SK-N-SH (cell line): Measurements from ENCODE around the gene AATF. TPM values are rescaled to one million over a fixed set of nuclear protein-coding genes. Genes with fewer than 3 reads are reported as not detected.

ENCODE experiments used
- CTCF ChIA-PET: fragments of 300-600, 350-600 bp; formaldehyde crosslinking; extraction: SDS; loops from one replicate; lab custom pipeline; 2021; lab: Yijun Ruan, JAX
- POLR2A ChIA-PET: fragments of 350-600 bp; sonication (Branson Sonifier 250); formaldehyde crosslinking; extraction: SDS; loops from one replicate; lab custom pipeline; 2020; ENCODE audit warnings: antibody characterized with exemption, inconsistent platforms; lab: Yijun Ruan, JAX
- DNase-seq: peaks from one replicate; pipeline ENCODE4 v3.0.0; 2012
- H2AFZ ChIP-seq: fragments of 200-600 bp; sonication (generic); 2 replicates; pipeline ENCODE4 v1.8.1; 2016; ENCODE audit warnings: antibody characterized with exemption, mild to moderate bottlenecking, low read depth
- H3F3A ChIP-seq: fragments of 200-600 bp; sonication (generic); replicated peaks from 2 replicates; pipeline ENCODE3; 2016; ENCODE audit warnings: antibody characterized with exemption, mild to moderate bottlenecking; ENCODE audit not compliant: insufficient read depth
- H3K27ac ChIP-seq, 2 experiments: fragments of 200-500 bp in 1 of 2; fragments of 200-600 bp in 1 of 2; sonication (Bioruptor generic) in 1 of 2; sonication (generic), shearing (Covaris generic) in 1 of 2; 2 replicates each; pipeline versions ENCODE4 v1.5.1 to v1.6.1; 2014 to 2016; ENCODE audit warnings: low read depth in 2 of 2, inconsistent platforms in 1 of 2, low read length in 1 of 2, mild to moderate bottlenecking in 1 of 2, mixed read lengths in 1 of 2
- H3K27me3 ChIP-seq: fragments of 200-600 bp; sonication (generic), shearing (Covaris generic); 2 replicates; pipeline ENCODE4 v1.6.1; 2016; ENCODE audit warnings: mixed run types; ENCODE audit not compliant: insufficient read depth
- H3K36me3 ChIP-seq, 2 experiments: fragments of 200-500 bp in 1 of 2; fragments of 200-600 bp in 1 of 2; sonication (Bioruptor generic) in 1 of 2; sonication (generic) in 1 of 2; replicated peaks in 1 of 2; 2 replicates each; pipeline versions ENCODE3 to v1.5.1; 2014 to 2016; ENCODE audit warnings: low read length in 1 of 2, mild to moderate bottlenecking in 1 of 2; ENCODE audit not compliant: insufficient read depth in 2 of 2, control insufficient read depth in 1 of 2
- H3K4me1 ChIP-seq, 2 experiments: fragments of 200-500 bp in 1 of 2; fragments of 200-600 bp in 1 of 2; sonication (Bioruptor generic) in 1 of 2; sonication (generic), shearing (Covaris generic) in 1 of 2; 2 replicates each; pipeline versions ENCODE4 v1.5.1 to v1.6.1; 2014 to 2016; ENCODE audit warnings: low read depth in 1 of 2, low read length in 1 of 2, mixed run types in 1 of 2; ENCODE audit not compliant: insufficient read depth in 2 of 2, control insufficient read depth in 1 of 2
- H3K4me2 ChIP-seq: fragments of 200-600 bp; sonication (generic), shearing (Covaris generic); 2 replicates; pipeline ENCODE4 v1.6.1; 2017; ENCODE audit warnings: mixed run types
- H3K4me3 ChIP-seq, 2 experiments: fragments of 200-500 bp in 1 of 2; fragments of 200-600 bp in 1 of 2; sonication (Bioruptor generic) in 1 of 2; sonication (generic), shearing (Covaris generic) in 1 of 2; 2 replicates each; pipeline versions ENCODE4 v1.5.1 to v1.8.1; 2014 to 2016; ENCODE audit warnings: low read depth in 2 of 2, inconsistent platforms in 1 of 2, low read length in 1 of 2, mild to moderate bottlenecking in 1 of 2, mixed read lengths in 1 of 2, moderate library complexity in 1 of 2
- H3K79me2 ChIP-seq: fragments of 200-600 bp; sonication (generic); 2 replicates; pipeline ENCODE4 v1.8.1; 2017; ENCODE audit warnings: mild to moderate bottlenecking; ENCODE audit not compliant: insufficient read depth
- H3K9ac ChIP-seq: fragments of 200-600 bp; sonication (generic); 2 replicates; pipeline ENCODE4 v1.6.1; 2017; ENCODE audit warnings: mixed run types
- H3K9me2 ChIP-seq: fragments of 200-600 bp; sonication (generic); 2 replicates; pipeline ENCODE4 v1.6.1; 2017; ENCODE audit warnings: mixed run types
- H3K9me3 ChIP-seq: fragments of 200-600 bp; sonication (generic); 2 replicates; pipeline ENCODE4 v1.6.1; 2017; ENCODE audit warnings: mixed run types, mild to moderate bottlenecking, moderate library complexity
- H4K20me1 ChIP-seq: fragments of 200-600 bp; sonication (generic); 2 replicates; pipeline ENCODE4 v1.6.1; 2017; ENCODE audit warnings: mild to moderate bottlenecking, mixed run types; ENCODE audit not compliant: insufficient read depth
- ELF1 ChIP-seq: IDR thresholded peaks from 2 replicates; pipeline ENCODE4 v1.4.0; 2012
- FOXJ3 ChIP-seq: sonication (generic); formaldehyde crosslinking; IDR thresholded peaks from 2 replicates; pipeline ENCODE4 v1.5.1; 2020; ENCODE audit warnings: mild to moderate bottlenecking, missing genetic modification reagents
- GABPA ChIP-seq: IDR thresholded peaks from 2 replicates; pipeline ENCODE4 v1.4.0; 2012; ENCODE audit warnings: low read depth, mild to moderate bottlenecking
- GATA2 ChIP-seq: sonication (generic); formaldehyde crosslinking; IDR thresholded peaks from 2 replicates; pipeline ENCODE4 v1.5.0; 2020; ENCODE audit warnings: mild to moderate bottlenecking, missing genetic modification reagents
- JUND ChIP-seq: IDR thresholded peaks from 2 replicates; pipeline ENCODE4 v1.4.0; 2012
- MEF2A ChIP-seq: IDR thresholded peaks from 2 replicates; pipeline ENCODE4 v1.4.0; 2012; ENCODE audit warnings: low read depth, borderline replicate concordance
- MXI1 ChIP-seq: IDR thresholded peaks from 2 replicates; pipeline ENCODE4 v1.6.1; 2012; ENCODE audit warnings: mild to moderate bottlenecking, low read depth, low read length, improper control_type of control experiment
- NRF1 ChIP-seq: IDR thresholded peaks from 2 replicates; pipeline ENCODE4 v1.6.1; 2012; ENCODE audit warnings: low read depth, mild to moderate bottlenecking, low read length
- POLR2AphosphoS5 ChIP-seq: IDR thresholded peaks from 2 replicates; pipeline ENCODE4 v1.6.1; 2012; ENCODE audit warnings: low read depth, low read length
- SIN3A ChIP-seq: IDR thresholded peaks from 2 replicates; pipeline ENCODE4 v1.6.1; 2012; ENCODE audit warnings: low read depth, mild to moderate bottlenecking, low read length, moderate library complexity, borderline replicate concordance
- TAF1 ChIP-seq: IDR thresholded peaks from 2 replicates; pipeline ENCODE4 v1.6.1; 2012; ENCODE audit warnings: low read depth, mild to moderate bottlenecking, low read length, moderate library complexity, borderline replicate concordance
- TEAD4 ChIP-seq: IDR thresholded peaks from 2 replicates; pipeline ENCODE4 v1.4.0; 2012; ENCODE audit warnings: mild to moderate bottlenecking, borderline replicate concordance; ENCODE audit not compliant: insufficient read depth
- YY1 ChIP-seq: IDR thresholded peaks from 2 replicates; pipeline ENCODE4 v1.4.0; 2012; ENCODE audit warnings: low read depth, mild to moderate bottlenecking
- WGBS: methylation state at CpG from one replicate; pipeline ENCODE4 v1.1.6; 2017; ENCODE audit warnings: low lambda C conversion rate; 5-methylcytosine and 5-hydroxymethylcytosine counted together
- polyA plus RNA-seq, 3 experiments: library from polyadenylated mRNA; depleted of rRNA; stranded (reverse); fragments of >200 nt; gene quantifications; 2 replicates each; pipeline ENCODE4 v1.2.3, GENCODE V29; 2012
- TF ChIP-seq, protein P1 (sequence below): IDR thresholded peaks from 2 replicates; pipeline ENCODE4 v1.4.0; 2012; ENCODE audit warnings: low read depth, borderline replicate concordance
- TF ChIP-seq, protein P2 (sequence below): IDR thresholded peaks from 2 replicates; pipeline ENCODE4 v1.4.0; 2012; ENCODE audit warnings: low read depth, borderline replicate concordance
- TF ChIP-seq, protein P3 (sequence below): fragments of 150-350 bp; IDR thresholded peaks from 2 replicates; pipeline ENCODE4 v1.6.1; 2017; ENCODE audit warnings: antibody characterized with exemption, low read length, low read depth, borderline replicate concordance
- TF ChIP-seq, protein P4 (sequence below): IDR thresholded peaks from 2 replicates; pipeline ENCODE4 v1.6.1; 2012; ENCODE audit warnings: mild to moderate bottlenecking, low read depth, low read length, moderate library complexity
- TF ChIP-seq, protein P5 (sequence below): IDR thresholded peaks from 2 replicates; pipeline ENCODE4 v1.4.0; 2012; ENCODE audit warnings: low read depth

The AATF gene, protein sequence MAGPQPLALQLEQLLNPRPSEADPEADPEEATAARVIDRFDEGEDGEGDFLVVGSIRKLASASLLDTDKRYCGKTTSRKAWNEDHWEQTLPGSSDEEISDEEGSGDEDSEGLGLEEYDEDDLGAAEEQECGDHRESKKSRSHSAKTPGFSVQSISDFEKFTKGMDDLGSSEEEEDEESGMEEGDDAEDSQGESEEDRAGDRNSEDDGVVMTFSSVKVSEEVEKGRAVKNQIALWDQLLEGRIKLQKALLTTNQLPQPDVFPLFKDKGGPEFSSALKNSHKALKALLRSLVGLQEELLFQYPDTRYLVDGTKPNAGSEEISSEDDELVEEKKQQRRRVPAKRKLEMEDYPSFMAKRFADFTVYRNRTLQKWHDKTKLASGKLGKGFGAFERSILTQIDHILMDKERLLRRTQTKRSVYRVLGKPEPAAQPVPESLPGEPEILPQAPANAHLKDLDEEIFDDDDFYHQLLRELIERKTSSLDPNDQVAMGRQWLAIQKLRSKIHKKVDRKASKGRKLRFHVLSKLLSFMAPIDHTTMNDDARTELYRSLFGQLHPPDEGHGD
- polyA plus RNA-seq (2012; rRNA removed) = 14.6 and 18.8 TPM in 2 replicates
- 18.7 and 22.1 TPM in 2 replicates for polyA plus RNA-seq (2012; cell fraction: cytosol; rRNA removed)
- 21.0 and 21.2 TPM in 2 replicates for polyA plus RNA-seq (2012; cell fraction: nucleus; rRNA removed)

DNA sequence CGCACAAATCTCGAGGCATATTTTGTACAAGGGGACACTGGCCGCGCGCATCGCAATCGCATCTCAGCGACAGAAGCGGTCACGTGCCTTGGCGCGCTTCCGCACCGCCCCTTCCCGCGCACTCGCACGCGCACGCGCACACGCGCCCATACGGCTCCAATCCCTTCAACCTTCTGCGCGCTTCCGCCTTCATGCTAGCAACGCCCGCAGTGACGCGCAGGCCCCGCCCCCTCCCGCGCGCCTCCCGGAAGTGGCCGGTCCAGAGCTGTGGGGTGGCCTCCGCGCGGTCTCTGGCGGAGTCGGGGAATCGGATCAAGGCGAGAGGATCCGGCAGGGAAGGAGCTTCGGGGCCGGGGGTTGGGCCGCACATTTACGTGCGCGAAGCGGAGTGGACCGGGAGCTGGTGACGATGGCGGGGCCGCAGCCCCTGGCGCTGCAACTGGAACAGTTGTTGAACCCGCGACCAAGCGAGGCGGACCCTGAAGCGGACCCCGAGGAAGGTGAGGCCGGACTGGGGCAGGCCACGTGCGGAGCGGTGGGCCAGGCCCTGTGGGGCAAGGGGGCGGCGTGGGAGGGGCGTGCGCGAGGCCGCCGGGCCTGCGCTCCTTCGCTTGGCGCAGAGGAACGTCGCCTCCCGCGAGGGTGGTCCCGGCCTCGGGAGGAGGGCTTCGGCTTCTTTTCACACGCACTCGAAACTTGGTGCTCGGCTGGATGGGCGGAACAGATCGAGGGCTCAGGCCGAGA, at the start of gene AATF:
TSS of gene AATF (plus strand) at position 238 of the 744 bp plus-strand sequence. CDS start at position 410, 172 bp downstream.
- Histone ChIP-seq H3K4me2 (peak within 1 kb of the TSS; percentile 94), H3K9me2 (no peaks in the 10 kb centered on the region), H4K20me1 (peaks cover 13% of the 10 kb centered on the region), H3K4me1 (peaks cover 0 to 16% of the 10 kb centered on the region in 2 experiments; a peak in 2 of 4 replicates), H2AFZ (peak within 1 kb of the TSS; percentile 98), H3F3A (peaks cover 8% of the 10 kb centered on the region), H3K9me3 (no peaks in the 10 kb centered on the region), H3K36me3 (peaks cover 29 to 33% of the 10 kb centered on the region in 2 experiments), H3K79me2 (peaks cover 32% of the 10 kb centered on the region), H3K4me3 (peak within 1 kb of the TSS; percentile 70 to 91), H3K9ac (peak within 1 kb of the TSS; percentile 86), H3K27me3 (peaks cover 43% of the 10 kb centered on the region), H3K27ac (peak within 1 kb of the TSS; percentile 82)
- ChIA-PET CTCF (interaction anchor here (0.6 to 1.8 kb wide), 13 partner anchors 15 to 323 kb away, joined by 3 to 8 read pairs (median 3); no protein-coding TSS in a partner anchor), POLR2A (interaction anchor here (0.6 kb wide), 1 partner anchor 148 kb away, joined by 3 read pairs; no protein-coding TSS in a partner anchor)
- DNase-seq = peak; percentile 99
- 1% methylated on average over 29 of the region's 90 CpGs for WGBS
- TF ChIP-seq, protein P1, sequence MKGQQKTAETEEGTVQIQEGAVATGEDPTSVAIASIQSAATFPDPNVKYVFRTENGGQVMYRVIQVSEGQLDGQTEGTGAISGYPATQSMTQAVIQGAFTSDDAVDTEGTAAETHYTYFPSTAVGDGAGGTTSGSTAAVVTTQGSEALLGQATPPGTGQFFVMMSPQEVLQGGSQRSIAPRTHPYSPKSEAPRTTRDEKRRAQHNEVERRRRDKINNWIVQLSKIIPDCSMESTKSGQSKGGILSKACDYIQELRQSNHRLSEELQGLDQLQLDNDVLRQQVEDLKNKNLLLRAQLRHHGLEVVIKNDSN = peak; percentile 97
- TF ChIP-seq, protein P2, sequence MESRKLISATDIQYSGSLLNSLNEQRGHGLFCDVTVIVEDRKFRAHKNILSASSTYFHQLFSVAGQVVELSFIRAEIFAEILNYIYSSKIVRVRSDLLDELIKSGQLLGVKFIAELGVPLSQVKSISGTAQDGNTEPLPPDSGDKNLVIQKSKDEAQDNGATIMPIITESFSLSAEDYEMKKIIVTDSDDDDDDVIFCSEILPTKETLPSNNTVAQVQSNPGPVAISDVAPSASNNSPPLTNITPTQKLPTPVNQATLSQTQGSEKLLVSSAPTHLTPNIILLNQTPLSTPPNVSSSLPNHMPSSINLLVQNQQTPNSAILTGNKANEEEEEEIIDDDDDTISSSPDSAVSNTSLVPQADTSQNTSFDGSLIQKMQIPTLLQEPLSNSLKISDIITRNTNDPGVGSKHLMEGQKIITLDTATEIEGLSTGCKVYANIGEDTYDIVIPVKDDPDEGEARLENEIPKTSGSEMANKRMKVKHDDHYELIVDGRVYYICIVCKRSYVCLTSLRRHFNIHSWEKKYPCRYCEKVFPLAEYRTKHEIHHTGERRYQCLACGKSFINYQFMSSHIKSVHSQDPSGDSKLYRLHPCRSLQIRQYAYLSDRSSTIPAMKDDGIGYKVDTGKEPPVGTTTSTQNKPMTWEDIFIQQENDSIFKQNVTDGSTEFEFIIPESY = no peak
- TF ChIP-seq TEAD4 (no peak), ELF1 (peak; percentile 99), MEF2A (no peak), YY1 (0 out of 2 replicates have a peak, but pooled peaks have one; percentile 17), JUND (no peak), GATA2 (CRISPR knock-in tag) (0 out of 2 replicates have a peak, but pooled peaks have one; percentile 2), SIN3A (peak; percentile 70; the same call in 1 of the 2 replicates), FOXJ3 (CRISPR knock-in tag) (0 out of 2 replicates have a peak, but pooled peaks have one; percentile 33), POLR2AphosphoS5 (peak; percentile 81), TAF1 (peak; percentile 83), MXI1 (peak; percentile 86), GABPA (peak; percentile 66), NRF1 (peak; percentile 88)
- TF ChIP-seq, protein P3, sequence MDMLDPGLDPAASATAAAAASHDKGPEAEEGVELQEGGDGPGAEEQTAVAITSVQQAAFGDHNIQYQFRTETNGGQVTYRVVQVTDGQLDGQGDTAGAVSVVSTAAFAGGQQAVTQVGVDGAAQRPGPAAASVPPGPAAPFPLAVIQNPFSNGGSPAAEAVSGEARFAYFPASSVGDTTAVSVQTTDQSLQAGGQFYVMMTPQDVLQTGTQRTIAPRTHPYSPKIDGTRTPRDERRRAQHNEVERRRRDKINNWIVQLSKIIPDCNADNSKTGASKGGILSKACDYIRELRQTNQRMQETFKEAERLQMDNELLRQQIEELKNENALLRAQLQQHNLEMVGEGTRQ = peak; percentile 76
- TF ChIP-seq, protein P4, sequence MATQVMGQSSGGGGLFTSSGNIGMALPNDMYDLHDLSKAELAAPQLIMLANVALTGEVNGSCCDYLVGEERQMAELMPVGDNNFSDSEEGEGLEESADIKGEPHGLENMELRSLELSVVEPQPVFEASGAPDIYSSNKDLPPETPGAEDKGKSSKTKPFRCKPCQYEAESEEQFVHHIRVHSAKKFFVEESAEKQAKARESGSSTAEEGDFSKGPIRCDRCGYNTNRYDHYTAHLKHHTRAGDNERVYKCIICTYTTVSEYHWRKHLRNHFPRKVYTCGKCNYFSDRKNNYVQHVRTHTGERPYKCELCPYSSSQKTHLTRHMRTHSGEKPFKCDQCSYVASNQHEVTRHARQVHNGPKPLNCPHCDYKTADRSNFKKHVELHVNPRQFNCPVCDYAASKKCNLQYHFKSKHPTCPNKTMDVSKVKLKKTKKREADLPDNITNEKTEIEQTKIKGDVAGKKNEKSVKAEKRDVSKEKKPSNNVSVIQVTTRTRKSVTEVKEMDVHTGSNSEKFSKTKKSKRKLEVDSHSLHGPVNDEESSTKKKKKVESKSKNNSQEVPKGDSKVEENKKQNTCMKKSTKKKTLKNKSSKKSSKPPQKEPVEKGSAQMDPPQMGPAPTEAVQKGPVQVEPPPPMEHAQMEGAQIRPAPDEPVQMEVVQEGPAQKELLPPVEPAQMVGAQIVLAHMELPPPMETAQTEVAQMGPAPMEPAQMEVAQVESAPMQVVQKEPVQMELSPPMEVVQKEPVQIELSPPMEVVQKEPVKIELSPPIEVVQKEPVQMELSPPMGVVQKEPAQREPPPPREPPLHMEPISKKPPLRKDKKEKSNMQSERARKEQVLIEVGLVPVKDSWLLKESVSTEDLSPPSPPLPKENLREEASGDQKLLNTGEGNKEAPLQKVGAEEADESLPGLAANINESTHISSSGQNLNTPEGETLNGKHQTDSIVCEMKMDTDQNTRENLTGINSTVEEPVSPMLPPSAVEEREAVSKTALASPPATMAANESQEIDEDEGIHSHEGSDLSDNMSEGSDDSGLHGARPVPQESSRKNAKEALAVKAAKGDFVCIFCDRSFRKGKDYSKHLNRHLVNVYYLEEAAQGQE = no peak; the same call in 1 of the 2 replicates
- TF ChIP-seq, protein P5, sequence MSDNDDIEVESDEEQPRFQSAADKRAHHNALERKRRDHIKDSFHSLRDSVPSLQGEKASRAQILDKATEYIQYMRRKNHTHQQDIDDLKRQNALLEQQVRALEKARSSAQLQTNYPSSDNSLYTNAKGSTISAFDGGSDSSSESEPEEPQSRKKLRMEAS = peak; percentile 99
